Stromal cell of bone marrow (primary cell): ENCODE measurements around the gene NCKAP5.
"Not testable (repeated sequence)": the region's sequence is repeated elsewhere in the genome, so short reads cannot be mapped to it uniquely, and the experiment has no call there.

Source experiments
- DNase-seq: peaks from one replicate; pipeline ENCODE4 v3.0.0-alpha.2; 2012; ENCODE audit warnings: low read depth

Gene NCKAP5

DNA sequence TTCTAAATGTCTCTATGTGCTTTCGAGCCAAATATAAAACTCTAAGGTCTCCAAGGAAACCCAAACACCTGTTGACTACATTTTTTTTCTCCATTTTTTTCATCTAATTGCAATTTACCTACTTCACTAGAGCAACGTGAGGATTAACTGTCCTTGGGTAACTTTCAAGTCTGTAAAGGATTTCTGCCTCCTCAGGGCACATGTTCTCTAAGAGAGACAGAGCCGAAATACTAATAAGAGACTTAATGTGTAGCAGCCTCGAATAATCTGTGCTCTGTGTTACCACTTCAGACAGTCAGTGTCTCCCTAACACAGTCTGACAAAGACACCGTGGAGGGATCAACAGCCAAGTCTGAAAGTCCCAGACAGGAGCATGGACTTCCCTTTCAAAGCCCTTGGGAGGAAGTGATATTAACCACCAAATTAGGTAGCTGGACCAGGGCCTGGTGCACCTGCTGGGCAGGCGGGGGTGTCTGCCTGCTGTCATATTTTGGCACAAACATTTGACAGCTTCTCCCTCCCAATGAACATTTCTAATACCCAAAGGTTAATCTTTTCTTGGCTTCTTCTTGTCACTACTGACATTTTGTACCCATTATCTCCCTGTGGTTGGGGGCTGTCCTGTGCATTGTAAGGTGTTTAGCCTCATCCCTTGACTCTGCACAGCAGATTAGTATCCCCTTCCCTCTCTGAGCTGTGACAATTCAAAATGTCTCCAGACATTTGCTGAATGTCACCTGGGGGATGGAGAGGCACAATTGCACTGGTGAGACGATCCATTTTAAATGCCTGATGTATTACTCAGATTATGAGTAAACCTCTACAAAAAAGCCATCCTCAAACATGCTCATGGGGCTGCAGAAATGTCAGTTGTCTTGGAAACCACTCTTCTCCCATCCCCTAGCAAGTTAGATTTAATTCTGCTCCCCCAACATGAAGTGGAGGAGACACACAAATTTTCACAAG is 852.6 kb downstream of the NCKAP5 start:
- DNase-seq: no peak

DNA sequence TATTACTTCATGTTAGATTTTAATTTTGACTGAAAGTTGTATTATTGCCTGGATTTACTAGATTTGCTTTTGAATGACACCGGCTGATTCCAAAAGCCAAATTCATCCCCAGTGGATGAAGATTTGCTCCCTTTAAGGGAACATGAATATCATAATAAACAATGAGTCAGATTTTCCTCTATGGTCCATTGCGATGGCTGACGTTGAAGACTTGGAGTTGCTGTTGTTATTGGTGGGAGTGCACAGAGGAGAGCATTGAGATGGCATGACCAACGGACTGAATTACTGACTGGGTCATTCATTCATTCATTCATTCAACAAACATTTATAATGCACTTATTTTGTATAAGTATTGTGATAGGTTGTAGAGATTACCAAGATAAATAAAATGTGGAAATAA is 864.9 kb downstream of the NCKAP5 start:
- DNase-seq: peak; percentile 71

- peak; percentile 50 for DNase-seq
These were observed 866.5 kb downstream of the NCKAP5 start for GRCh38 chr2:132701810-132702209.

DNA sequence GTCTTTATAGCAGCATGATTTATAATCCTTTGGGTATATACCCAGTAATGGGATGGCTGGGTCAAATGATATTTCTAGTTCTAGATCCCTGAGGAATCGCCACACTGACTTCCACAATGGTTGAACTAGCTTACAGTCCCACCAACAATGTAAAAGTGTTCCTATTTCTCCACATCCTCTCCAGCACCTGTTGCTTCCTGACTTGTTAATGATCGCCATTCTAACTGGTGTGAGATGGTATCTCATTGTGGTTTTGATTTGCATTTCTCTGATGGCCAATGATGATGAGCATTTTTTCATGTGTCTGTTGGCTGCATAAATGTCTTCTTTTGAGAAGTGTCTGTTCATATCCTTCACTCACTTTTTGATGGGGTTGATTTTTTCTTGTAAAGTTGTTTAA is 868.5 kb downstream of the NCKAP5 start:
- DNase-seq: not testable (repeated sequence)

DNA sequence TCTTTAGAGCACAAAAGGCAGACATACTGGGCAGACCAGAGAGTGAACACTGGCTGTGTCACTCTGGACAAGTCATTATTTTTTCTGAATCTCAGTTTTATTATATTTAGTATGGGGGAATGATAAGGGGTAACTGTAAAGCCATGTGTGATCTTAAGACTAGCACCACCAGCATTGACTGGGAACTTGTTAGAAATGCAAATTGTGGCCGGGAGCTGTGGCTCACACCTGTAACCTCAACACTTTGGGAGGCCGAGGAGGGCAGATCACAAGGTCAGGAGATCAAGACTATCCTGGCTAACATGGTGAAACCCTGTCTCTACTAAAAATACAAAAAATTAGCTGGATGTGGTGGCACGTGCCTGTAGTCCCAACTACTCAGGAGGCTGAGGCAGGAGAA is 869.9 kb downstream of the NCKAP5 start:
- not testable (repeated sequence) for DNase-seq

- DNase-seq: no peak
These were observed 870.6 kb downstream of the NCKAP5 start for GRCh38 chr2:132697556-132698205.

GRCh38 chr2:132692816-132693215 is 875.4 kb downstream of the NCKAP5 start:
- no peak for DNase-seq

- DNase-seq: no peak
These were observed 876.7 kb downstream of the NCKAP5 start for GRCh38 chr2:132691556-132691955.

DNA sequence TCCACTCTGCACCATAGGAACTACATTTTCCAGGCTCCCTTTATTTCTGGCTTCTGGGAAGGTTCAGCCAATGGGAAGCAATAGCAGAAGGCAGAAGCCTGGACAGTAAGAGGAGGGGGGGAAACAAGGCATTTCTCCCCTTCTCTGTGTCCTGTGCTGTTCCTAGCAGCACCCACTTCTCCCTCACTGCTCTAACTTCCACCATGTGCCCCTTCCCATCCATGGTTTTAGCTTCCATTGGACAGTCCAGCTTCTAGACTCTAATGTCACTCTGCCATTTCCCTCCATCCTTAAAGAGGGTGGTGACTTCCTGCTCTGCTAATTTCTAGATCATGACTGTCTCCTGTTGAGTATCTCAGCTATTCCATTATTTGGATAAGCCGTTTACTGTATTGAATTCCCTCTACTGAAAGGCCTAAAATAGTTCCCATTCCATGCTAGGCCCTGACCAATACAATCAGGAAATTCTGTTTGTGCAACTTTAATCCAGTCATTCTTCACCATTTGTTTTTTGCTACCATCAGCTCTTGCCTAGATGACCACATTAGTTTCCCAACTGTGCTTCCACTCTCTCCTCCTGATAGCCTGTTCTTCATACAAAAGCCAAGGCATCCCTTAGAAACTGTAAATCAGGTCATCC is 877.5 kb downstream of the NCKAP5 start:
- DNase-seq: no peak

GRCh38 chr2:132681766-132682165 is 886.5 kb downstream of the NCKAP5 start:
- no peak for DNase-seq

DNA sequence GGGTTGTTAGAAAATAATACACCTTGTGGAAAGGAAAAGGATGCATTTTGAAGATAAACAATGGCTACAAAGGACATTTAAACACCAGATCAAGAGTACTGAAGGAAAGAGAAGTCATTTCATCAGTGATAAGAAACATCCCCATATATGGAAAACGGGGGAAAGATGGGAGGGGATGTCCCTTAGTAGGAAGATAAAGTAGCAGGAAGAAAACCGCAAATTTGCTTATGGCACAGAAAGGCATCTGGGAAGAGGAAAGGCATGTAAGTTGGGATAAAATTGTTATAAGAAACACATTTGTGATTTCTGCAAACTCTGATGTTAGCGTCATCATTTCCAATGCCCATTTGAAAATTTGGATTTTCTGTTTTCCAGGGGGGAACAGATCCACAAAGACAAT is 887.7 kb downstream of the NCKAP5 start:
- no peak for DNase-seq

DNA sequence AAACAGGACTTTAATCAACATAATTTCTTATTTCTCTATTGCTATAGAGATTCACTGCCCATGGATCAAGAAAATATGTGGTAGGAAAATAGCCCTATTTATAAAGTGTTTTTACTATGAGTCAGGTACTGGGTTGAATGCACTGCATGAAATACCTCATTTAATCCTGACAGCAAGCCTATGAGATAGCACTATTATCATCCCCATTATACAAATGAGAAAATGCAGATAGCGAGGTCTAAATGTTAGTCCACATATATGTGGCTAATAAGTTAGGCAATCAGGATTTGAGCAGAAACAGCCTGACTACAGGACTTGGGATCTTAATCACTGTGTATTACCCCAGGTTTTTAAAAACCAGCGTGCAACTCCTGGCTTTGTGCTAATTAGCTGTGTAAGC is 889.8 kb downstream of the NCKAP5 start:
- no peak for DNase-seq

- DNase-seq: no peak
These were observed 890.6 kb downstream of the NCKAP5 start for GRCh38 chr2:132677661-132678060.

DNA sequence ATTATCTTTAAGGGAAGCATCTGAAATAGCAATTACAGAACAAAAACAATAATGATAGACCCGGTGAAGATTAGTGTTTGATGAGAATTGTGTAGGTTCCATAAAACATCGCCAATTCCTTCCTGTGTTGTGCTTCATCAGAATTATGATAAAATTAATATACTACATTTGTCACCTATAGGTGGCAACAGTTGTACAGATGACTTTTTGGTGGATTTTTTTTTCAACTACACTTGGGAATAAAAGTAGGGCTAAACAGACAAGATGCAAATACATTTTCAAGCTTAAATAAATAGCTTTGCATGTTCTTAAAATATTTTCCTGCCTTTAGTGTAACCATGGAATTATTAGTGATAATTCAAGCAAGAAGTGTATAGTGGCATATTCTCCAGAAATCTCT is 891.3 kb downstream of the NCKAP5 start:
- no peak for DNase-seq

GRCh38 chr2:132671151-132671835 is 897.0 kb downstream of the NCKAP5 start:
- peak; percentile 54 for DNase-seq

- DNase-seq: no peak
These were observed 897.6 kb downstream of the NCKAP5 start for GRCh38 chr2:132670496-132671150.

DNA sequence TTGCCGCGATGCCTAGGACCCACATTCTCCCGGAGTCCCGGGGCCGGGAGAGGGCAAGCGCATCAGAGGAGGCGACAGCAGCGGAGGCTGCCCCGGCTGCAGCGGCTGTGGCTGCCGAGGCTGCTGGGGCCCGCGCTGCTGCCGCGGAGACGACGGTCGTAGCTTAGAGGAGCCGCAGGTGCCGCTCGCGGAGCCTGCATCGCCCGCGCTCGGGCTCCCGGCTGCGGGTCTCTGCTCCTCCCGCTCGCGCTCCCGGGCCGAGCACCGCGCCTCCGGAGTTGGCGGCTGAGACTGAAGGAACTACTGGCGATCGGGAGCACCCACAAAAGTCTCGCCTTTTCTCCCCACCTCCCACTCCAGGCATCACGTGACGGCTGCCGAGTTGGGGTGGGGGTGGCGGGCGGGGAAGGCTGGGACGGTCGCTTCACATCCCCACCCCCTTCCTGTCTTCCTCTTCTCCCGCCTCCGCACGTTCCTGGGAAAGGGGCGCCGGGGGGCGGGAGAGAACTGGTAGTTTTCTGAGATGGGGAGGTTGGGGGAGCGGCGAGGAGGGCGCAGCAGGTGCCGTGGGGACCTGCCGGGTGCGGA is 898.3 kb downstream of the NCKAP5 start, which contains the start of gene LYPD1:
TSS of gene LYPD1 (minus strand) at position 298 of the 588 bp plus-strand sequence. CDS start at position 25, 273 bp downstream.
- no peak for DNase-seq

DNA sequence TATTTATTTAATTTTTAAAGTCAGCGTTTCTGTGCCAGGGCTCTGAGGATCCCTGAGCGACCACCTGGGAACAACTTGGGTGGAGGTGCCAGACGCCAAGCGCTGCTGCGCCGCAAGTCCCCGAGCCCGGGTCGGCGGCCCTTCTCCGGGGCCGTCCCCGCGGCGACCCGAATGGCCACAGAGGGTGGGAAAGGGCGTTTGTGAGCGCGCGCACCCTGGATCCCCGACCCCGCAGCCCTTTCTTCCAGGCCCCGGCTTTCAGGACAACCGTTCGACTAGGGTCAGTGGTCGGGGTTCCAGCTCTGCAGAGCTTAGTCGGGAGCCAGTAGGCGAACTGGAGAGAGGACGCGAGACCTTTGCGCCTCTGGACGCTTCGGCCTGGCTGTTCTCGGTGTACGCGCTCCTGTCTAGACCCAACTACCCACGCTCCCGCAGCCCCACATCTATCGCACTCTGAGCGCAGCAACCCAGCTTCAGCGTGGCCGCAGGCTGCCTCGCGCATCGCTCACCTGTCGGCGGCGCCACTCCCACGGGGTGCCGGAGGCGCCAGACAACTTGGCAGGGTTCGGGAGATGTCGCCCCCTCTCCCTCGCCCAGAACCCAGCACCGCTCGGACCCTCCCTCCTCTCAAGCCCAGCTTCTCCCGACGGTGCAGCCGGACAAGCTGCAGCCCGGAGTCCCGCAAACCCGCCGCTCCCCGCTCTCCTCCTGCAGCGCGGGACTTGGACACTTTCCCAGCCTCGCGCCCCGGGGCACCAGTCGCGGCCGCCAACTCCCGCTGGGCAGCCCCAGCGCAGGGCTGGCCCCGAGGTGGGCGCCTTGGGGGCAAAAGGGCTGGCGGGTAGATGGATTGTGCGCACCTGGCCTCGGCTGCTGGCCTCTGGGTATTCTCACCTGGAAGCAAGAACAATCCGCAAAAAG is 899.0 kb downstream of the NCKAP5 start:
- DNase-seq: no peak

- DNase-seq: no peak
These were observed 900.0 kb downstream of the NCKAP5 start for GRCh38 chr2:132668189-132668823.

DNA sequence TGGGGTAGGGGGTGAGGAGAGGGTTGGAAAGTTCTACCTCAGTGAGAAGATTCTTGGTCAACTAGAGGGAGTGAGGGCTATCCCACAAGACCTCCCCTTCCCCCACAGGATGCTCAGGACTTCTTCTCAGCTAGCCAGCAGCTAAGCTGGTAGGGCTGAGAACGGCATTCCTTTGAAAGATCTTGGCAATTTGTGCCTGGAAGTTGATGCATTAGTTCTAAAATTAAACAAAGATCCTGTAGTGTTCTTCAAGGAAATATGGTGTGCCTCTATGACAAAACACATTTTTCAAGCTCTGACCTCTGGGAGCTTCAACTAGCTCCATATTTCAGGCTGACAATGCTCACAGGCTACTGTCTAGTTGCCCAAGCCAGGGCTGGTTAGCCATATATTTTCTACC is 900.6 kb downstream of the NCKAP5 start:
- DNase-seq: no peak
